HG03039 (cell line): ENCODE results near the gene RPN1.
A peak's percentile ranks its signal among the peaks of the same experiment; 100 is the strongest.
"Not testable (repeated sequence)": the region's sequence is repeated elsewhere in the genome, so short reads cannot be mapped to it uniquely, and the experiment has no call there.

ENCODE experiments used
- ATAC-seq: cut with Tn5 transposase; IDR thresholded peaks from one replicate; pipeline ENCODE4 v1.9.1; 2021; ENCODE audit warnings: mild to moderate bottlenecking, moderate library complexity; ENCODE audit not compliant: unreplicated experiment

Gene RPN1

GRCh38 chr3:128653383-128653992 lies 2.9 kb upstream of the RPN1 start:
- ATAC-seq = not testable (repeated sequence)

- ATAC-seq = no peak
These were observed 1.5 kb downstream of the RPN1 start for GRCh38 chr3:128648940-128649663.

- no peak for ATAC-seq
These were observed 2.2 kb downstream of the RPN1 start for GRCh38 chr3:128648402-128648801.

- no peak for ATAC-seq
These were observed 3.3 kb downstream of the RPN1 start for GRCh38 chr3:128647307-128647706.

GRCh38 chr3:128634075-128634611 lies 16.5 kb downstream of the RPN1 start:
- no peak for ATAC-seq

GRCh38 chr3:128632301-128632700 lies 18.3 kb downstream of the RPN1 start:
- no peak for ATAC-seq

- no peak for ATAC-seq
These were observed 20.7 kb downstream of the RPN1 start for GRCh38 chr3:128629936-128630335.

GRCh38 chr3:128625409-128625945 lies 25.1 kb downstream of the RPN1 start:
- ATAC-seq = no peak

- ATAC-seq = no peak
These were observed 26.0 kb downstream of the RPN1 start for GRCh38 chr3:128624526-128625138.

- ATAC-seq = no peak
These were observed 26.8 kb downstream of the RPN1 start for GRCh38 chr3:128623762-128624176.

GRCh38 chr3:128621931-128622330 lies 28.7 kb downstream of the RPN1 start:
- no peak for ATAC-seq

GRCh38 chr3:128621234-128621633 lies 29.4 kb downstream of the RPN1 start:
- ATAC-seq = no peak

- ATAC-seq = no peak
These were observed 30.3 kb downstream of the RPN1 start for GRCh38 chr3:128620268-128620691.

GRCh38 chr3:128619146-128619890 lies 31.3 kb downstream of the RPN1 start:
- no peak for ATAC-seq

- no peak for ATAC-seq
These were observed 32.3 kb downstream of the RPN1 start for GRCh38 chr3:128618398-128618726.

GRCh38 chr3:128617557-128618397 lies 32.8 kb downstream of the RPN1 start:
- peak; percentile 90 for ATAC-seq

- no peak for ATAC-seq
These were observed 33.4 kb downstream of the RPN1 start for GRCh38 chr3:128617270-128617556.

- no peak for ATAC-seq
These were observed 33.9 kb downstream of the RPN1 start for GRCh38 chr3:128616516-128617269.

GRCh38 chr3:128614076-128614475 lies 36.5 kb downstream of the RPN1 start:
- no peak for ATAC-seq
